Measurements from ENCODE around the gene WWOX.
A peak's percentile ranks its signal among the peaks of the same experiment; 100 is the strongest.

Gene WWOX

GRCh38 chr16:78363843-78364555 is 264.5 kb downstream of the WWOX start:
- ATAC-seq, result no peak

GRCh38 chr16:78364556-78364880 is 265.1 kb downstream of the WWOX start:
- ATAC-seq, result no peak

- no peak for ATAC-seq
These were observed 265.9 kb downstream of the WWOX start for GRCh38 chr16:78365366-78365765.

GRCh38 chr16:78368121-78369102 is 269.0 kb downstream of the WWOX start:
- ATAC-seq, result no peak

- no peak for ATAC-seq
These were observed 272.8 kb downstream of the WWOX start for GRCh38 chr16:78372277-78372676.

GRCh38 chr16:78375055-78375679 is 275.7 kb downstream of the WWOX start:
- ATAC-seq, result no peak

GRCh38 chr16:78376452-78376851 is 277.0 kb downstream of the WWOX start:
- no peak for ATAC-seq

GRCh38 chr16:78377312-78377711 is 277.9 kb downstream of the WWOX start:
- ATAC-seq, result no peak

- ATAC-seq, result peak in 1 of 2 donors; percentile 51
These were observed 281.6 kb downstream of the WWOX start for GRCh38 chr16:78381060-78381459.

- ATAC-seq, result no peak
These were observed 283.7 kb downstream of the WWOX start for GRCh38 chr16:78383118-78383517.

- ATAC-seq, result no peak
These were observed 285.8 kb downstream of the WWOX start for GRCh38 chr16:78385086-78385805.

- no peak for ATAC-seq
These were observed 287.3 kb downstream of the WWOX start for GRCh38 chr16:78386557-78387324.

GRCh38 chr16:78389009-78389498 is 289.6 kb downstream of the WWOX start:
- no peak for ATAC-seq

GRCh38 chr16:78390092-78390491 is 290.6 kb downstream of the WWOX start:
- ATAC-seq, result no peak

GRCh38 chr16:78390508-78391324 is 291.3 kb downstream of the WWOX start:
- ATAC-seq, result no peak

GRCh38 chr16:78392585-78393195 is 293.2 kb downstream of the WWOX start:
- ATAC-seq, result no peak

GRCh38 chr16:78395035-78395434 is 295.6 kb downstream of the WWOX start:
- no peak for ATAC-seq

- ATAC-seq, result no peak
These were observed 296.6 kb downstream of the WWOX start for GRCh38 chr16:78396046-78396445.

GRCh38 chr16:78396673-78397072 is 297.2 kb downstream of the WWOX start:
- ATAC-seq, result no peak

GRCh38 chr16:78399384-78399783 is 299.9 kb downstream of the WWOX start:
- ATAC-seq, result no peak
